ENCODE measurements around the gene KLK2.

The KLK2 gene

DNA sequence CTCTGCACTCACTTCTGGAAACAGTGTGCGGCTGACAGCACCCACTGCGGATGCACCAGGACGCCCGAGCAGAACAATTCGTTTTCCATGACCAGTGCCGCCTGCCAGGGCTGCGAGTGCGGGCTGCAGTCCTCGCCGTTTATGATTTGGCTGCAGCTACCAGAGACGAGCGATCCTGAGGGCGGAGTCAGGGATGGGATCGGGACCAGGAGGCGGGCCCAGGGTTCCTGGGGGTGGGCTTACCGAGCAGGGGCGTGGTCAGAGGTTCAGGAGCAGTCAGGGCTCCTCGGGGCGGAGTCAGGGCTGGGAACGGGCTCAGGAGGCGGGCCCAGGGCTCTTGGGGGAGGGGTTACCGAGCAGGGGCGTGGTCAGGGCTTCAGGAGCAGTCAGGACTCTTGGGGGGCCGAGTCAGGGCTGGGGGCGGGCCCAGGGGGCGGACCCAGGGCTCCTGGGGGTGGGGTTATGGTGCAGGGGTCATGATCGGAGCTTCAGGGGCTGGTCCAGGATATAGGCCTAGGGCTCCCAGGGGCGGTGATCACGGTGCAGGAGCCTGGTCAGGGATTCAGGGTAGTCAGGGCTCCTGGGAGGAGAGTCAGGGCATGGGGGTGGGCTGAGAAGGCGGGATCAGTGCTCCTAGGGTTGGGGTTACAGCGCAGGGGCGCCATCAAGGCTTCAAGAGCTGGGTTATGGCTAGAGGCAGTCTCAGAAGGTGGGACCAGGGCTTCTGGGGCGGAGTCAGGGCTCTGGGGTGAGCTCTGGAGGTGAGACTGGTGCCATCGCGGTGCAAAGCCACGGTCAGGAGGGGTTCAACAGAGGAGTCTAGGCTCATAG lies 36.2 kb downstream of the KLK2 start:
- H3K4me3 ChIP-seq (replicated peaks in 1 of 2; ENCODE audit: low read depth in 2 of 2, low read length in 2 of 2), result no peak overlapping the region
- TF ChIP-seq CTCF (IDR thresholded peaks at IDR 0.05; ENCODE audit: low read depth, low read length), result no peak
- DNase-seq (ENCODE audit: low read depth in 2 of 2), result peak; percentile 40 to 48

DNA sequence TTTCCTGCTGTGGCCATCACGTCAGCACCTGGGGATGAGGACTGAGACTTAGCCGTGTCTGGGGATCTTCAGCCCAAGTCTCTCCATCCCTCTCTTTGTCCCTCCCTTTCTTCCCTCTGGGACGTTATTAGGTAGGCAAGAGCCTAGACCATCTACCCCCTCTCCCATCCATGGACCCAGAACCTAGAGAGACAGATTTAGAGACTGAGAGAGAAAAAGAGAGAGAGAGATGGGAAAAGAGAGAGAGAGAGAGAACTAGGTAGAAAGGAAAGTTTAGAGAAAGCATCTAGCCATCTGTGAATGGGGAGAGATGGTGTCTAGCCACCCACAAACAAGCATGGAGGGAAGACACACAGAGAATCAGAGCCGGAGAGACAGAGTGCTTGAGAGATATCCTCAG lies 37.5 kb downstream of the KLK2 start:
- TF ChIP-seq CTCF (IDR thresholded peaks at IDR 0.05; ENCODE audit: low read depth, low read length), result no peak
- no peak overlapping the region for H3K4me3 ChIP-seq (replicated peaks in 1 of 2; ENCODE audit: low read depth in 2 of 2, low read length in 2 of 2)
- no peak for DNase-seq (ENCODE audit: low read depth in 2 of 2)

GRCh38 chr19:50911206-50912101 lies 38.2 kb downstream of the KLK2 start, which contains the start of gene KLK4:
TSS of gene KLK4 (minus strand) at chr19:50911395. CDS start at chr19:50910738, 657 bp downstream.
- no peak for TF ChIP-seq CTCF (IDR thresholded peaks at IDR 0.05; ENCODE audit: low read depth, low read length)
- no peak within 1 kb of the TSS for H3K4me3 ChIP-seq (replicated peaks in 1 of 2; ENCODE audit: low read depth in 2 of 2, low read length in 2 of 2)
- DNase-seq (ENCODE audit: low read depth in 2 of 2), result no peak

DNA sequence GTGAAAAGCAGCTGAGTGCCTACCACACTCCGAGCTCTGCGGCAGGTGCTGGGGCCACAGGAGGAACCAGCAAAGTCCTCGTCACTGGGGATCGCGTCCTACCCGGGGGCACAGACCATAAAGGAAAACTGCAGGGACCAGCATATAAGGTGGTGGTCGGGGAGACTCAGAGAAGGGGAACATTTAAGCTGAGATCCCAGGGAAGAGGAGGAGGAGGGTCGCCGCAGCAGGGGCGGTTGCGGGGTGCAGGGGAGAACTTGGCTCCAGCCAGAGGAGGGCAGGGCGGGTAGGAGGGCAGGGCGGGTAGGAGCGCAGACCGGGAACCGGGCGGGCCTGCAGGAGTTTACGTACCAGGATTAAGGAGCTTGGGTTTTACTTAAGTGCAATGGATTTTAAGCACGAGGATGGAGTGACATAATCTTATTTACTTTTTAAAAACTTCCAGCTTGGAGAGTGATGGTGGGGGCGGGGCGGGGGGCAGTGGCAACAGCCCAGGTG lies 38.9 kb downstream of the KLK2 start:
- no peak overlapping the region for H3K4me3 ChIP-seq (replicated peaks in 1 of 2; ENCODE audit: low read depth in 2 of 2, low read length in 2 of 2)
- no peak for DNase-seq (ENCODE audit: low read depth in 2 of 2)
- no peak for TF ChIP-seq CTCF (IDR thresholded peaks at IDR 0.05; ENCODE audit: low read depth, low read length)

GRCh38 chr19:50912727-50913716 lies 39.8 kb downstream of the KLK2 start:
- no peak for TF ChIP-seq CTCF (IDR thresholded peaks at IDR 0.05; ENCODE audit: low read depth, low read length)
- H3K4me3 ChIP-seq (replicated peaks in 1 of 2; ENCODE audit: low read depth in 2 of 2, low read length in 2 of 2), result no peak overlapping the region
- no peak for DNase-seq (ENCODE audit: low read depth in 2 of 2)

GRCh38 chr19:50916069-50916468 lies 42.8 kb downstream of the KLK2 start:
- no peak for DNase-seq (ENCODE audit: low read depth in 2 of 2)
- no peak for TF ChIP-seq CTCF (IDR thresholded peaks at IDR 0.05; ENCODE audit: low read depth, low read length)
- no peak overlapping the region for H3K4me3 ChIP-seq (replicated peaks in 1 of 2; ENCODE audit: low read depth in 2 of 2, low read length in 2 of 2)

Data from cardiac fibroblast (primary cell).